ENCODE data around the gene KRT24. TPM values are rescaled to one million over a fixed set of nuclear protein-coding genes. Genes with fewer than 3 reads are reported as not detected.
A peak's percentile ranks its signal among the peaks of the same experiment; 100 is the strongest.
"Not testable (repeated sequence)": the region's sequence is repeated elsewhere in the genome, so short reads cannot be mapped to it uniquely, and the experiment has no call there.

KRT24 gene
- not detected in 2 replicates for total RNA-seq

DNA sequence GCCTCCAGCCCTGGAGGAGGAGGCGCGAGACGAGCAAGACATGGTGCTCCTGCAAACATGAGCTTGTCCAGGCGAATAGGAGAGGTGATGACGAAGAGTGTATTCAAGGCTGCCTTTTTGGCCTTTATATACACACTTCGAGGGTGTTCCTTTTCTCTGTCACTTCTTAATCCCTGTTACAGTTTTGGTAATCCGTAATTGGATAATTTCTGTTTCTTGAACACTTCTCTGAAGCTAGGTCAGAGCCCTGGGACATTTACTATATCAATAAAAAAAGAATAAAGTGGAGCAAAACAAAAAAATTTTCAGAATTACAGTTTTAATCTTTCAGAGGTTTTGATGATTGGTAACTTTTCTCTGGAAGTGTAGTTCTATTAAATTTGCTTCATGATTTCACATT, at the start of gene KRT24:
TSS of gene KRT24 (minus strand) at position 101 of the 400 bp plus-strand sequence. CDS start at position 42, 59 bp downstream.
- no peak for DNase-seq (ENCODE audit: low read depth)

DNA sequence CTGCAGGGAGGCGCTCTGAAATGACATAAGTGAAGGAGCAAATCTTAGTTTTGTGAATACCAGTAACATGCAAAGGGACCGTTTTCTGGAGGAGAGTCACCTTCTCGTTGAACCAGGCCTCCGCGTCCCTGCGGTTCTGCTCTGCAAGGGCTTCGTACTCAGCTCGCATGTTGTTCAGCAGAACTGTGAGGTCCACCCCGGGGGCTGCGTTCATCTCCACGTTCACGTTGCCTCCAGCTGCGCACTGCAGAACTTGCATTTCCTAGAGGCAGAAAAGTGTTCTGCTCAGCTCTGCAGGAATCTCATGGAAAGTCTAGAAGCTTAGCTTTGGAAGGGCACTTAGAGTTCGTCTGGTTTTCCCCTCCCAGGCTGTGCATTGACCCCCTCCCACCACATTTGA, 47.5 kb upstream of the KRT24 start:
- DNase-seq (ENCODE audit: low read depth) = no peak

DNA sequence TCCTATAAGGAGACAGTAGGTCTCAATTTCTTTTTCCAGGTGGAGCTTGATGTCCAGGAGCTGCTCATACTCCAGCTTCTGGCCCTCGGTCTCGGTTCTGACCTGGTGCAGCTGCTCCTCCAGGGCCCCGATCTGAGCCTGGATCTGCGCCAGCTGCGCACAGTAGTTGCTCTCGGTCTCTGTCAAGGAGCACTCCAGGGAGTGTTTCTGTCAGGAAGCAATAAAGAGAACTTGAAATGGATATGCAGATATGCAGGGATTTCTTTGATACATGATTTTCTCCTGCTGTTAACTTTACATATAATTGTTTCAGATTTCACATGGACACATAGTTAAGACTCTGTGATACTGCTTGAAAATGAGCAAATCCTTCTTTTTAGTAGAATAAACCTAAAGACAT, 46.8 kb upstream of the KRT24 start:
- no peak for DNase-seq (ENCODE audit: low read depth)

DNA sequence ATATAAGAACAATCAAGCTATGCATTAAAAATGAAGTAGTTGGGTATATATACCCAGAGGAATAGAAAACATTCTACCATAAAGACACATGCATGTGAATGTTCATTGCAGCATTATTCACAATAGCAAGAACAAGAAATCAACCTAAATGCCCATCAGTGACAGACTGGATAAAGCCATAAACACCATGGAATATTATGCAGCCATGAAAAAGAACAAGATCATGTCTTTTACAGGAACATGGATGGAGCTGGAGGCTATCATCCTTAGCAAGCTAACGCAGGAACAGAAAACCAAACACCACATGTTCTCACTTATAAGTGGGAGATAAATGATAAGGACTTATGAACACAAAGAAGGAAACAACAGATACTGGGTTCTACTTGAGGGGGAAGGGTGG, 45.1 kb upstream of the KRT24 start:
- not testable (repeated sequence) for DNase-seq (ENCODE audit: low read depth)

DNA sequence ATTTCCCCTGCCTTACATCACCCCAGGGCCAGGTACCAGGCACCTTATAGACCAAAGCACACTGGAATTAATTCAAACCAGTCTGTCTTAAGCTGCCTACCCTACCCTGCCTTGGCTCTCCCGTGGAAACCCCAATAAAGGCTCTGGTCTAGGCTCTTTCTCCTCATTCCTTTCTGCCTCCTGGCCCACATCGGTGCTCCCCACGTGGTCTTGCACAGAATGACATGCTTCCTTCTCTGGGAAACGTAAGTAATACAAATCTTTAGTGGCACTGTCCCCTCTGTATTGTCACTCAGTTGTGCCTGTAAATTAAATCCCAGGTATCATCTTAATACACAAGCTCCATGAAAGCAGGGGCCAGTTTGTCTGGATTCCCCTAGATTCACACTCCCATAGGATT, 35.0 kb upstream of the KRT24 start:
- no peak for DNase-seq (ENCODE audit: low read depth)

DNA sequence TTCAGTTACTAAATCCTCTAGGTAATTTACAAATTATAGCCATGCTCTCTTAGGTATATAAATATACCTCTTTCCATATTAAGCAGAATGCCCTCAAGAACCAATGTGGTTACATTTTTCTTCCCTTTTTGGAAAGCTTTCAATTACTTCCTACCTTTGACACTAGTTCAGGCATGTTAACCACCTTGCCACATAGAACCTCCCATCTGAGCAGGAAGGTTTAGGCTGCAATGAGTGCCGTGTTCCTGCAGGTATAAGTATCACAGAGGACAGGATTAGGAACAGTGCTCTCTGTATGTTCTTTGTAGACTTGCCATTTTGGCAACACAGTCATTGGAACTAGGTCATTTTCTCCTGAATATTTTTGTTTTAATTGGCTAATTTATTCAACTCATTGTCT, 31.5 kb upstream of the KRT24 start:
- no peak for DNase-seq (ENCODE audit: low read depth)

DNA sequence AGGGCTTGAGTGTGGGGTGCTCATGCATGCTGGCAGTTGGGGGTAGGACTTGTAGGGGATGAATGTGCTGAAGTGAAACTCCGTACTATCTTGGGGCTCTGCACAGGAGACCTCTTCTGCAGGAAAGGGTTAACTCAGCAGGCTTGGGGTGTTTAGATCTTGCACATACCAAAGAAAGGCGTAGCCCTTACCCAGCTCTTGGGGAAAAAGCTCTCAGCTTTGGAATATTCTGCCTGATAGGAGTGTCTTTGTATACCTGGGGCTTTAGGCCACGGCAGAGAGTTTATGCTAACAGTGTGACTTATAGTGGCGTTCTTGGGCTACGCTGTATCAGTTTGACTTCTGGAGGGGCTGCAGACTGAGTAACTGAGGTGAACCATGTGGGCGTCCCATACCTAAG, 30.5 kb upstream of the KRT24 start:
- DNase-seq (ENCODE audit: low read depth) = no peak

DNA sequence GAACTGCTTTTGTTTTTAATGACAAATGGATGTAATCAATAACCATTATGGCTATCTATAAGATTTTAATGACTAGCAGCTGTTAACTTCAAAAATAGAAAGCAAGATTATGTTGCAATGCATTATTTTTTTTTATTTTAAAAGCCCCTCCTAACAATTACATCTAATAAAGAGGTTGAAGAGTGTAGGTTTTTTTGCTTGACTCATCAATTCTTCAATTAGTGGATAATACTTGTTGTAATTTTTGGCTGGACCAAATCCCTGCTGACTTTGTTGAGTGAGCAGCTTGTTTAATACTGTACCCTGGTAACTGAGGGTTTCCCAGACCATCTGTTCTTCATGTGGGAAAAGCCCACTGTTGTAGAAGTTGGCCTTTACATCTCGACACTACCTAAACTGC, 27.4 kb upstream of the KRT24 start:
- DNase-seq (ENCODE audit: low read depth) = no peak

DNA sequence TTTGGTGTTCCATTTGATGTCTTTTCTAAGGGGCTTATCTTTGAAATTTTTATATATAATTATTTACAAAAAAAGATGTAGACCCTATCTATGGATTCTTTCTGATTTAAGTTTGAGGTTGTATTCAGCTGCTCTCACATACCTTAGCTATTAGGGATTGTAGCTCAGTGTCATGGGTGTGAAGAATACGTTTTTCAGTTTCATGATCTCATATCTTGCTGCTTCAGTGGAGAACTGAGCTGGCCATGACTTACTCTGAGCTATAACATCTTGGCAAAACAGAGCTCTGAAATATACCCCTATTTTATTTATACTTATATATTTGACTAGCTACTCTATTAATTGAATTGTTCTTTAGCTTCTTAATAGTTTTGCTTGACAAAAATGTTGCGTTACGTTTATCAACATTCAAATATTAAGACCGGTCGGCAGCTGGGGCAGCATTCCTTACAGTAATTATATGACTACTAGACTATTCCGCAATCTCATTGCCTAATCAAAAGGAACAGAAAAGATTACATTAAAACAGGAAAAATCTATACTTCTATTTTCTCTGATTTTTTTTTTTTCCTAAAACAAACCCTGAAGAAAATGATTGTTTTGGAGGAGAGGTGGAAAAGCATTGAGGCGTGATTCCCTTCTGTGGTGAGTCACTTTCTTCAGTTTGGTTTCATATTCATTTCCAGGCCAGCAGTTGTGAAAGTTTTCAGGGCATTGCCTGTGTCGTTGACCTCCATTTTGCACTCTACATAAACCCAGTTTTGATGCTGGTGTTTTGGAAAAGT, 24.1 kb upstream of the KRT24 start:
- DNase-seq (ENCODE audit: low read depth) = peak; percentile 91

DNA sequence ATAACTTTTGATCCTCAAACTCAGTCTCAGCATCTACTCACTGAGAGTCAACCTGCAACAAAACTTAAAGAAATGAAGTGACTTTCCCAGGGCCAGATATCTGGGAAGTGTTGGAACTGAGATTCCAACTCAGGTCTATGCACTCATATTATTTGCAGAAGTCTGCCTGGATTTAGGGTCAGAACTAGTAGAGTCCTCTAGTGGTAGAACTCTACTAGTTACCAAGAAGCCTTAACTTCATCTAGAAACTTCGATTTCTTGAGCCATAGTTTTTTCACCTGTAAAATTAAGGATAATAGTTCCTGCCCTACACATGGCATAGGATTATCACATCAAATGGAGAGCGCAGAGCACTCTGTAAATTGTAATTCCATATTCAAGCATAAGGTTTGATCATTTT, 23.4 kb upstream of the KRT24 start:
- DNase-seq (ENCODE audit: low read depth) = peak; percentile 62

DNA sequence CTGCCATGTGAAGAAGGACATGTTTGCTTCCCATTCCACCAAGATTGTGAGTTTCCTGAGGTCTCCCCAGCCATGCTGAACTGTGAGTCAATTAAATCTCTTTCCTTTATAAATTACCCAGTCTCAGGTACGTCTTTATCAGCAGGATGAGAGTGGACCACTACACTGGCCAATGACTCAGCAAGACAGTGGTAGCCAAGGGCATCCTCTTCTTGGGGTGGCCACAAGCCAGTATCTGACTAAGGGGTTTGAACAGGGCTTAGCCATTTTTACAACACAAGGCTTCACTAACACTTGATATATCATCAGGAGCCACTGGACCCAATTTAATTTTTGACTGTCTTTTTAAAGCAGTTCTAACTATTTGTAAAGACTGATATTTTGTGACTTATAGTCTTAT, 21.1 kb upstream of the KRT24 start:
- DNase-seq (ENCODE audit: low read depth) = no peak

DNA sequence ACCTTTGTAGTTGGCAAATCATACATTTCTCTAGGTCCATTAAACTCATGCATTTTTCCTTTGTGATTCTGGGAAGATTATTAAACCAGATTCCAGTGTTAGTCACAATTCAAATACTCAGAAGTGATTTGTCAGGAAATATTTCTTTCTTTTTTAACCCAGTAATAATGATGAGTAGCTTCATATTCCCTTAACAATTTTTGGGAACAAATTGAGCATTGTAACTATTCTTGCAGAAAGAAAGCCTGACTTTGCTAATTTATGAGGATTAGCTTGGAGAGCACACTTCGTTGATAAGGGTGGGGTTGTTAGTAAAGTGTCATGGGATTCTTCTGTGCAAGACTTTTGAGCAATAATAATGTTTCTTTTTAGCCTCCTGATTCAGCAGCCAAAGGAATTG, 18.7 kb upstream of the KRT24 start:
- peak; percentile 83 for DNase-seq (ENCODE audit: low read depth)

DNA sequence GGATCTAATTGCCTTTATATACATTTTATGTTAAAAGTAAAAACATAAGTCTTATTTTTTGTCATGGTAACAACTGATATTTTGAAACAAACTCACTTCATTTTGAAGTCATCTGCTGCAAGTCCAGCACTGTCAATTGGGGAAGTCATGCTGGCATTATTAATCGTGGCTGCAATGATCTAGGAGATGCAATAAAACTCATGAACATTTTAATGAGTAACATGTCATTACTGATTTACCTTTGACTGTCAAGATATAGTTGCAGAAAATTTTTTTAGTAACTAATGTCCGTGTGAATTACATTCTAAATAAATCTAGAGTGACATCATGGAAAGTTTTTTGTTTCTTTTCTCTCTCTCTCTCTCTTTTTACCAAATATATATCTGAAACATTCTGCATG, 17.3 kb upstream of the KRT24 start:
- DNase-seq (ENCODE audit: low read depth) = peak; percentile 75

DNA sequence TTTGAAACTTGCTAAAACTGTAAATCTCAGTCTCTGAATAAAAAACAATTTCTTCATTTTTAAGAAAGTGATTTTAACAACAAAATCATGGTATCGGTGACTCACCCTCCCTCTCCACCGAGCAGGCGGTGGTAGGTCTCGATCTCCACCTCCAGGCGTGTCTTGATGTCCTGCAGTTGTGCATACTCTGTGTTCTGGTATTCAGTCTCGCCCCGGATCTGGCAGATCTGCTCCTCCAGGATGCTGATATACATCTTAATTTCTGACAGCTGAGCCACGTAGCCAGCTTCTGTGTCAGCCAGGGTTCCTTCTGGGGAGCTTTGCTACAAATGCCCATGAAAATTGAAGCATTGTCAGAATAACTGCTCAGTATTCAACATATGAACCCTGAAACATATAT, 15.4 kb upstream of the KRT24 start:
- no peak for DNase-seq (ENCODE audit: low read depth)

DNA sequence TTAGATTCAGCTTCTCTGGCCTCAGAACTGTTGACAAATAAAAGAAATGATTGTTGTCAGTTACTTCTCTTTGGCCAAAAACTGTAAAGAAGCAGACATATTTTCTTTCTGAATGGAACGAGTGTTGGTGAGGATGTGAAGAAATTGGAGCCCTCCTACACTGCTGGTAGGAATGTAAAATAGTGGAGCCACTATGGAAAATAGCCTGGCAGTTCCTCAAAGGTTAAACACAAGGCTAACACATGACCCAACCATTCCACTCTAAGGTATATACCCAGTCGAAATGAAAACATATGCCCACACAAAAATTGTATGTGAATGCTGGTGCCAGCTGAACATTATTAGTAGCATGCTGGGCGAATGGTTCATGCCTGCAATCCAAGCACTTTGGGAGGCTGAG, 14.2 kb upstream of the KRT24 start:
- DNase-seq (ENCODE audit: low read depth) = no peak

DNA sequence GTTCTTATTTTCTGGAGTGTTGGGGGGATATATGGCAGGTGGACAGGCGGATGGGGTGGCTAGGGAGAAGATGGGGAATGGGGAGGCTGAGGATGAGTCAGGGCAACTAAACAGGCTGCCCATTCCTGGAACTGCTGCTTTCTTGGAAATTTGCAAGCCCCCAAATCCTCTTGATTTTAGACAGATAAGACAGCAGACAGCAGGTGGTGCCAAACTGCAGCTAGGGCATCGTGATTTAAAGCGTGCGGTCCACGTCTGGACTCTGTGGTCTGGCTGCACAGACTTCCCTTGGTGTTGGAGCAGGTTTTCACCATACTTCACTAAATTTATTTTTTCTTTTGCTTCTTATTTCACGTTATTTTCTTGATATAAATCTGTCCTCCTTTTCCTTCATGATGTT, 10.9 kb upstream of the KRT24 start:
- DNase-seq (ENCODE audit: low read depth) = no peak

DNA sequence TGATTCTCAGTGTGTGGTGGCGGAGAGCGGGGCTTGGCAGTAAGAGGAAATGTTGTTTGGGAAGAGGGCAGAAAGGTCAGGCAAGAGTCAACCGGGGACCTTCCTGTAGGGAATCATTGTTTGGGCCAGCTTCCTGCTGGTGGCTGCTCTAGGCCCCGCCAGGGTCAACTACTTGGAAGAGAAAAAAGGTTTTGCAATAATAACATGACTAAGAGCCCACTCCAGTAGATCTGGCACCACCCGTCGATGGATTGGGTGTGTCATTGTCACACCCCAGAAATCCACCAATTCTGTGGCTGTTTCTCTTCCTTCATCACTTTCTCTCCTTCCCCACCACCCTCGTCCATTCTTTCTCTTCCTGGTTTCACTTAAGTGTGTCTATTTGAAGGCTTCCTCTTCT, 4.2 kb upstream of the KRT24 start:
- DNase-seq (ENCODE audit: low read depth) = peak; percentile 80

DNA sequence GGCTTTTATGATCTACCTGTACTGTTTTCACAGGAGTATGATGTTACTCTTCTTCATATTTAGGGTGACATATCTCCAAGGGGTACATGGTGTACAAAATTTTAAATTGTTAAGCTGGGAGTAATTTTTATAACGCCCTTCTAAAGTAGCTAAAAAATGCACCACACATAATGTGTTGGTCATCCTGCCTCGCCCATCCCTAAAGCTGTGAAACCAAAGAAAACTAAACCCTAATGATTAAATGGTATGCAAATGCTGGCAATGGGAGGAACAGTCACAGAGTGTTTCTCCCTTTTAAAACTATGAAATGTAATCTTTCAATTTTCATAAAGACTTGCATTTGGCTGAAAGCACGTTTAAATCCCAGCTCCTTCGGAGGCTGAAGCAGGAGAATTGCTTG, 2.0 kb upstream of the KRT24 start:
- peak; percentile 36 for DNase-seq (ENCODE audit: low read depth)

DNA sequence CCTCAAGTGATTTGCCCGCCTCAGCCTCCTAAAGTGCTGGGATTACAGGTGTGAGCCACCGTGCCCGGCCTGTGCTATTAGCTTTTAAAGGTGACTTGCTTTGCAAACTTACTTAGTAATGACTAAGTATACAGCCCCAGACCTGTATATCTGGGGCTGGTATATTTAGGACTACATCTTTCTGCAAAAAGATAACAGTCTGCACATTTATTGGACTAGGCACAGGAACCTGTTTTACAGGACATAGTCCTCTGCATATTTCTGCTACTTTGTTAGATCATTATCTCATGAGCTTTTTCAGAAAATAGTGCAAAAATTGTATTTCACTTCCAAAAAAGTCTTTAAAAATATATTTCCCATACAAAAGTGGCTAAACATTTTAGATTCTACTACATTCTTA, 1.3 kb downstream of the KRT24 start:
- DNase-seq (ENCODE audit: low read depth) = no peak

DNA sequence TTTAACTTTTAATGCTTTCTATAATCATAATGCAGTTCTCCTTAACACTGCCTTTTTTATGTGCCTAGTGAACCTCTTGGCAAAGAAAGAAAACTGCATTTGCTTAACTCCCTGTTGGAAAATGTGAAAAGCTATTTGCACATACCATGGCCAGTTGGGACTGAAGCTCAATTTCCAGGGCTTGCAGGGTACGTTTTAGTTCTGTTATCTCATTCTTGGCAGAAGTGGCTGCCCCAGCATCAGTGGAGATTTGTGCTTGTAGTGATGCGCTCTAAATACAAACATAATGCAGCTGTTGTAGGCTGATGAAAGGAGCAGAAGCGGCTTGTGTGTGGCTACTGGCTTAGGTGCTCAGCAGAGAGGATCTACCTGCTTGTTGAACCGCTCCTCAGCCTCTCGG, 3.7 kb downstream of the KRT24 start:
- no peak for DNase-seq (ENCODE audit: low read depth)

DNA sequence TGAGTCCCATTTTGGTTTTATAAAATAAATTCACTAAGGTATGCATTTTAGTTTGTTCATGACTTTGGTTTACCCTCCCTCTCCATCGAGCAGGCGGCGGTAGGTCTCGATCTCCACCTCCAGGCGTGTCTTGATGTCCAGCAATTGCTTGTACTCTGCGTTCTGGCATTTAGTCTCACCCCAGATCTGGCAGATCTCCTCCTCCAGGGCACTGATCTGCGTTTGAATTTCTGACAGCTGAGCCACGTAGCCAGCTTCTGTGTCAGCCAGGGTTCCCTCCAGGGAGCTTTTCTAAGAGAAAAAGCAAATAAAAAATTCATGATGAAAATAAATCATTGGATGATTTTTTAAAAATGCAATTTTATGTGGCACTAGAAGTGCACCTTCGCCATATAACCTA, 4.2 kb downstream of the KRT24 start:
- no peak for DNase-seq (ENCODE audit: low read depth)

DNA sequence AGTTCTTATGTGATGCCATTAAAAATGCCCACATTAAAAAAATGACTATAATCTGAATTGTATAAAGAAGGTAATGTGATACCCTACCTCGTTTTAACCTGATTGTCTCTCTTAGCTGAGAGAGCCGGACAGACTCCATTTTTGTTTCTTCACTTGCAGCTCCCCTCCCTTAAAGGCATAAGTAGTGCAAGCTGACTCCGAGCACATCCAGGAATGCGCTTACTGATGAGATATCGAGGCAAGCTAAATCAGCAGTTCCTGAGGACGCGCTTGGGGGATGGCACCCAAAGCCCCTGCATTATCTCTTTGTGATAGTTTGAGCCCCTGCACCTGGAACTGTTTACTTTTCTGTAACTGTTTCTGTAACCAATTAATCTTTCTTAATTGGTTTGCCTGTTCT, 6.3 kb downstream of the KRT24 start:
- no peak for DNase-seq (ENCODE audit: low read depth)

DNA sequence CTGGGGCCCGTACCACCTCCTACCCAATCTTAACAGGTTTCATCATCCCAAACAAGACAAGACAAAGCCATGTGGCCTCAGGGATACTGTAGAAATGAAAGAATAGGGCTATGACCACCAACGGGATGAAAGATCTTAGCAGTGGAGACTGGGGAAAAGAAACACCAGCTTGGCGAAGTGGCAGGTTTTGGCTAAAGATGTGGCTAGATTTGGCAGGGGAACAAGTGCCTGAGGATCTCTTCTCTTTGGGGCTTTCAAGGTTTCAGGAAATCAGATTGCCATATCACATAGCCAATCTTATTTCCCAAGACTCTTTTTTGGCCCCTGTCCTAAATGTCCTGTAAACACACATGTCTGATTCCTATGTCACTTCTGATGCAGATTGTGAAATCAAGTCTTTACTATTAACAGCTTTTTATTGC, 6.9 kb downstream of the KRT24 start:
- peak; percentile 81 for DNase-seq (ENCODE audit: low read depth)

DNA sequence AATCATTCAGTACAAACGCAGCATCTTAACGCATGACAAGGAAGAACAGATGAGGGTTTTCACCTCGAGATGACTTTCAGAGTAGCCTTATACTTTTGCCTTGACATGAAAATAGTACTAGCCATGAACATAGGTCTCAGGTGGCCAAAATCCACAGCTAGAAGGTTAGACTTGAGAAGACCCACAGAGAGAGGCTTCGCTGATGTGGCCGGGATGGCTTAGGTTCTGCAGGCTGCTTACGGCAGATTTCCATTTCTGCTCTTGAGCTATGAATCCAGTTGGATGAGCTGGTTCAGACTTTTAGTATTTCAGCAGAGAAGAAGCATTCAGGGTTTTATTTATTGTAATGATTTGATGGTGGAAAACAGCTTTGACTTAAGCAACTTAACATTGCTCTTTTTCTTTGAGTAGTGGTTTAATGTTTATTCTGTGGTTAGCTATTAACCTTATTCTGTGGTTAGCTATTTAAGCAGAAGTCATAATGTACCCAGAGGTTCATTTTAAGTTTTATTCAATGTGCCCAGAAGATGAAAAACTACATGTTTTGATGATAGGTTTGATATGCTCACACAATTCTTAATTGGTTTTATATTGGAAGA, 7.6 kb downstream of the KRT24 start:
- DNase-seq (ENCODE audit: low read depth) = peak; percentile 94
